ENCODE measurements around the gene FAM98B.

DNA sequence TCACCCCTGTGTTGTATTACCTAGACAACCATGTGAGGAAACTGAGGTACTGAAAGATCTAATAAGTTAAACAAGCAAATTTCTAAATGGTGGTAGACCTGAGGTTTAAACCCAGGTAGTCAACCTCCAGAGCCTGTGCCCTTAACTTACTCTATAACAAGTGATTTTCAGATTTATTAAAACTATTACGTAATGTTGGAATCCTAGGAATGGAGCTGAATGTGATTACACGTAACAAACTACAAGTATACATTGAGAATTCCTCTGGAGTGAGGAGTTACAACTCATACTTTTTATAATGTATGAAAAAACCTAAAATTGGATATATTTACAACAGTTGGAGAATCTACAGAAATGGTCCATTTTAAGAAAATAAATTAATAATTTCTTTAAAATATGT is 18.0 kb downstream of the FAM98B start:
- TF ChIP-seq POLR2AphosphoS5 (IDR thresholded peaks at IDR 0.05; ENCODE audit: low read depth, low read length) (no peak), POLR2A (IDR thresholded peaks at IDR 0.05; ENCODE audit: low read depth, low read length) (no peak), TAF1 (IDR thresholded peaks at IDR 0.05; ENCODE audit: low read depth, low read length) (no peak), SPI1 (IDR thresholded peaks at IDR 0.05; ENCODE audit: low read depth, low read length) (no peak)

All from GM12891 (cell line).